GM18511 (cell line): ENCODE measurements around the gene LTB.

Experiments used
- ATAC-seq: cut with Tn5 transposase; IDR thresholded peaks from one replicate; pipeline ENCODE4 v1.9.1; 2021; ENCODE audit warnings: mild to moderate bottlenecking, moderate library complexity; ENCODE audit not compliant: unreplicated experiment

LTB gene

DNA sequence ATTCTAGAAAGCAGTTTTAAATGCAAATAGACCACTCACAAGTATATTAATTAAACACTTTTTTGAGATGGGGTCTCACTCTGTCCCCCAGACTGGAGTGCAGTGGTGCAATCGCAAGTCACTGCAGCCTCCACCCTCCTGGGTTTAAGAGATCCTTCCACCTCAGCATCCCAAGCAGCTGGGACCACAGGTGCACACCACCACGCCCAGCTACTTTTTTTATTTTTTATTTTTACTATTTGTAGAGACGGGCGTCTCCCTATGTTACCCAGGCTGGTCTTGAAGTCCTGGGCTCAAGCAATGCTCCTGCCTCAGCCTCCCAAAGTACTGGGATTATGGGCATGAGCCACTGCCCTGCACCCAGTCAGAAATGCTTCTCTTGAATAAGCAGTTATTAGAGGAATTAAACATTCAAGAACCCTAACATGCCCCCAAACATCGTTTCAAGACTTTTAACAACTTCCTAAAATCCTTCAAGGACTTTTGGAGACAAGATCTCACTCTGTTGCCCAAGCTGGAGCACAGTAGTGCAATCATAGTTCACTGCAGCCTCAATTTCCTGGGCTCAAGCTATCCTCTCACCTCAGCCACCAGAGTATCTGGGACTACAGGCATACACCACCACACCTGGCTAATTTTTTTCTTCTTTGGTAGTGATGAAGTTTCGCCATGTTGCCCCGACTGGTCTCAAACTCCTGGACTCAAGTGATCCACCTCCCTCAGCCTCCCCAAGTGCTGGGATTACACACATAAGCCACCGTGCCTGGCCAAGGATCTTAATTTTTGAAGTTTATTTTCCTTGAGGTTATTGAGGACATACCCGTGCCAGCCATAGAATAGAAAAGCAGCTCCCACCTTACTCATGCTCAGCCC is 50.2 kb downstream of the LTB start:
- no peak for ATAC-seq

DNA sequence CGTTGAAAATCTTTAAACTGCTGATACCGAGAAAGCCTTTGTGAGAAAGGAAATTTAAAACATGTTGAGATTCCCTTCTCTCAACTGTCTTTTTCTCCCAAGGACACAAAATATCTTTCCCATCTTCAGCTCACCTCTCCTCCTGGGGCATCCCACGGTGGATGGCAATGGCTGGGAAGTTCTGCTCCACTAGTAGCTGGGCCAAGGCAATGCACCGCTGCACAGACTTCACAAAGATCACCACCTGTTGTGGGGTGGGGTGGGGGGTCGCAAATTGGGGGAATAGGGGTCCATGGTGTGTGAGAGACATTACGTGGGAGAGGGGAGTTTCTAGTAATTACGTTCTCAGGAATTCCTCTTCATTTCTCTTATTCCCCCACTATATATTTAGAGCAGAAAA is 51.1 kb downstream of the LTB start:
- no peak for ATAC-seq

DNA sequence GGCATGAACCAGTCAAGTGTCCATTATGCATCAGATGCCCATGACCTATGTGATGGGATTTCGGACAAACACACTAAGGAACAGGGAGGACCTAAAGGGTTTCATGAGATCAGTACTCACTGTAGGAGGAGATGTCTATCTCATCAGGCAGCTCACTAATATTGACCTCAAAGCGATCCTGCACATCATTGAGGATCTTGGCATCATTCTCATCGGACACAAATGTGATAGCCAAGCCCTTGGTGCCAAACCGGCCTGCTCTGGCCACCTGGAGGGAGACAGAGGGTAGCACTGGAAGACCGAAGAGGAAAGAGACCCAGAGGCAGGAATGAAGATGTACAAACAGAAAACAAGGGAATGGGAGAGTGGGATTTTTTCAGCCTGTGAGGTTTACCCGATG is 51.6 kb downstream of the LTB start:
- no peak for ATAC-seq
